Pancreas (tissue), 10 donors: Measurements from ENCODE around the gene EPB41L5. TPM values are rescaled to one million over a fixed set of nuclear protein-coding genes. Genes with fewer than 3 reads are reported as not detected.
A peak's percentile ranks its signal among the peaks of the same experiment; 100 is the strongest.

Experiments used
- ATAC-seq, 4 donors: fragments of 200-7000 bp; cut with Tn5 transposase; one replicate each; pipeline versions ENCODE4 v1.8.0 to v1.9.1; 2020; ENCODE audit warnings: mild to moderate bottlenecking in 4 of 4, moderate library complexity in 4 of 4
- DNase-seq, 6 donors: peaks; one replicate each; pipeline ENCODE4 v3.0.0-alpha.2; 2020
- FAIRE-seq: peaks from 2 replicates; lab custom pipeline; 2012; peaks lifted over from hg19 to GRCh38; lab: Jason Lieb, UNC
- H3K27ac ChIP-seq, 4 donors: fragments of 200-600 bp; sonication (generic); 1 replicate in 3 of 4; 2 replicates in 1 of 4; pipeline versions ENCODE4 v1.5.0 to v1.8.0; 2020
- H3K27me3 ChIP-seq, 4 donors: fragments of 200-600 bp; one replicate each; pipeline ENCODE4 v1.8.0; 2021
- H3K36me3 ChIP-seq, 3 donors: fragments of 200-600 bp; sonication (generic) in 1 of 3; one replicate each; pipeline versions ENCODE4 v1.5.0 to v1.8.0; 2020 to 2021
- H3K4me1 ChIP-seq, 3 donors: fragments of 200-600 bp; one replicate each; pipeline ENCODE4 v1.8.0; 2021
- H3K4me3 ChIP-seq, 4 donors: fragments of 200-600 bp; sonication (generic) in 2 of 4; one replicate each; pipeline versions ENCODE4 v1.5.0 to v1.8.0; 2020 to 2021
- H3K9me3 ChIP-seq, 4 donors: fragments of 200-600 bp; one replicate each; pipeline ENCODE4 v1.8.0; 2021
- CTCF ChIP-seq, 4 donors: fragments of 200-600 bp; sonication (generic) in 3 of 4; IDR thresholded peaks; one replicate each; pipeline versions ENCODE4 v1.5.0 to v1.8.0; 2021; ENCODE audit warnings: antibody characterized with exemption in 4 of 4
- WGBS, 2 donors: extraction: QIAGEN DNeasy Blood & Tissue Kit; methylation state at CpG; one replicate each; pipeline ENCODE4 v1.1.7; 2013; 5-methylcytosine and 5-hydroxymethylcytosine counted together
- intact Hi-C, 3 donors: fragments of 100-400 bp; cut with DNase I; formaldehyde crosslinking; loops; one replicate each; pipeline versions ENCODE4 v1.11.1 to v1.14.2; 2022
- polyA plus RNA-seq, 2 donors: library from polyadenylated mRNA; stranded (reverse); fragments of 200-250 nt; gene quantifications; one replicate each; pipeline ENCODE4 v1.2.3, GENCODE V29; 2013
- total RNA-seq, 6 donors: library from RNA; stranded (reverse); fragmentation: NEBNext Ultra II Directional in 4 of 6; extraction: Animal tissue kit (Norgen Biotek cat#: 25700) in 4 of 6; gene quantifications; one replicate each; pipeline versions ENCODE4 v1.2.1 to v1.2.4, GENCODE V29; 2021 to 2023
- donor health status: healthy with polysubstance abuse.
- donor health status: DM: no; HTN: no; CAD: no; lungs with moderate emphysema.
- donor health status: DM: no; HTN: no; CAD: no.
- donor health status: control.
- donor health status: control.
- donor health status: Bipolar disorder and iron deficiency.
- donor health status: DM: yes; HTN: yes; CAD: no.
- donor health status: DM: no; HTN: no; CAD: no.
- donor health status: DM: no; HTN: no; CAD: no.
- donor health status: DM: yes; HTN: yes; CAD: no.

Gene EPB41L5
- total and polyA plus RNA-seq, 8 donors, result 7.3 to 23.8 (median 20.5) TPM

- WGBS, 2 donors, result 78 to 80% methylated on average over 1 of the region's 1 CpG
- Histone ChIP-seq H3K27ac (no peak overlapping the region), H3K4me1 (no peaks in the 10 kb centered on the region), H3K27me3 (no peaks in the 10 kb centered on the region), H3K9me3 (no peaks in the 10 kb centered on the region), H3K4me3 (no peak overlapping the region), H3K36me3 (no peaks in the 10 kb centered on the region)
- no peak for FAIRE-seq
- DNase-seq, result no peak
- no peak for TF ChIP-seq CTCF (IDR thresholded peaks at IDR 0.05)
- ATAC-seq, result no peak
- intact Hi-C loops, result no loop called here
Measured at GRCh38 chr2:120001471-120001870, 11.4 kb upstream of the EPB41L5 start.

DNA sequence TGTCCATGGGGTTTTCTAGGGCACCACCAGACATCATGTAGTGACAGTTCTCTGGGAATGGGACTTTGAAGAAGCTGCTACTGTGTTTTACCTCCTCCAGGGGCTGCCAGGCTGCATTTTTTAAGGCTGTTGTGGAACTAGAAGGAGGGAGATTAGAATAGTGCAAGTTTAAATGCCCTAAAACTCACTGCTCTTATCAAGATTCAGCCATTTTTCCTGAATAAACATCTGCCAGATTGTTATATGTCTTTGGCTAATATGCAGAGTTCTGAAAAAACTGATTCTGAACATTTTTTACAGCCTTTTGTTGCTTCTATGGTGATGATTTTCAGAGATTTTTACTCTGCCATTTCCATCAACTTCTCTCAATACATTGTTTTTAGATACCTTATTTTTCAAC, 8.6 kb upstream of the EPB41L5 start:
- ATAC-seq (no peak), DNase-seq (no peak), FAIRE-seq (no peak)
- Histone ChIP-seq H3K4me1 (no peaks in the 10 kb centered on the region), H3K27me3 (no peaks in the 10 kb centered on the region), H3K4me3 (no peak overlapping the region), H3K27ac (no peak overlapping the region), H3K36me3 (no peaks in the 10 kb centered on the region), H3K9me3 (no peaks in the 10 kb centered on the region)
- intact Hi-C loops, result no loop called here
- no peak for TF ChIP-seq CTCF (IDR thresholded peaks at IDR 0.05)

DNA sequence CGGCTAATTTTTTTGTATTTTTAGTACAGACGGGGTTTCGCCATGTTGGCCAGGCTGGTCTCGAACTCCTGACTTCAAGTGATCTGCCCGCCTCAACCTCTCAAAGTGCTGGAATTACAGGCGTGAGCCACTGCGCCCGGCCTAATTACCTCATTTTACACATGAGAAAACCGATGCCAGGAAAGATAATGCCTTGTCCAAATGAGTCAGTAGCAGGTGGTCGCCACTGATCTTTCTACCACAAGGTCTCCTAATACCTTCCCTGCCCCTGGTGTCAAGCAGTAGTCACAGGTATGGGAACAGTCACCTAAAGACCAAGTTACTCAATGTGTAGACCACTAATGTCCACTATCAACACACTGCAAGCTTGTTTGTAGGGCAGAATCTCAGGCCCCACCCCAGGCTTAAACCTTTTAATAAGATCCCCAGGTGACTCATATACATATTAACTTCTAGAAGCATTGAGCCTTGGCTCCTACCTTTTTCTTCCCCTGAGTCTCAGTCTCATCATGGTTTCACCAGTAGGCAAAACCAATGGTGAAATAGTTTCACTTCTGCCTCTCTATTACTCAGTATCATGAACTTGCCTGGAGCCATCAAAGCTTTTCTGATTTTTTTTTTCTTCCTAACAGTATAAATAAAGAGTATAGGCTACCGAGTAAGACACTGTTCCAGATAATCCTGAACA, 6.9 kb upstream of the EPB41L5 start:
- TF ChIP-seq CTCF (IDR thresholded peaks at IDR 0.05), result no peak
- H3K36me3 ChIP-seq, result no peaks in the 10 kb centered on the region
- 85 to 90% methylated on average over 11 of the region's 11 CpGs for WGBS, 2 donors
- no peaks in the 10 kb centered on the region for H3K4me1 ChIP-seq
- no peak for FAIRE-seq
- H3K27me3 ChIP-seq, result no peaks in the 10 kb centered on the region
- no peak for ATAC-seq
- no peak overlapping the region for H3K4me3 ChIP-seq
- DNase-seq, result no peak
- H3K9me3 ChIP-seq, result no peaks in the 10 kb centered on the region
- intact Hi-C loops, result no loop called here
- no peak overlapping the region for H3K27ac ChIP-seq

GRCh38 chr2:120007851-120008250, 5.0 kb upstream of the EPB41L5 start:
- ATAC-seq, result no peak
- no peaks in the 10 kb centered on the region for H3K36me3 ChIP-seq
- DNase-seq, result no peak
- H3K27me3 ChIP-seq, result no peaks in the 10 kb centered on the region
- no peak overlapping the region for H3K27ac ChIP-seq
- intact Hi-C loops, result no loop called here
- H3K4me3 ChIP-seq, result no peak overlapping the region
- WGBS, 2 donors, result 94 to 96% methylated on average over 4 of the region's 4 CpGs
- no peak for FAIRE-seq
- no peaks in the 10 kb centered on the region for H3K9me3 ChIP-seq
- H3K4me1 ChIP-seq, result no peaks in the 10 kb centered on the region
- no peak for TF ChIP-seq CTCF (IDR thresholded peaks at IDR 0.05)

DNA sequence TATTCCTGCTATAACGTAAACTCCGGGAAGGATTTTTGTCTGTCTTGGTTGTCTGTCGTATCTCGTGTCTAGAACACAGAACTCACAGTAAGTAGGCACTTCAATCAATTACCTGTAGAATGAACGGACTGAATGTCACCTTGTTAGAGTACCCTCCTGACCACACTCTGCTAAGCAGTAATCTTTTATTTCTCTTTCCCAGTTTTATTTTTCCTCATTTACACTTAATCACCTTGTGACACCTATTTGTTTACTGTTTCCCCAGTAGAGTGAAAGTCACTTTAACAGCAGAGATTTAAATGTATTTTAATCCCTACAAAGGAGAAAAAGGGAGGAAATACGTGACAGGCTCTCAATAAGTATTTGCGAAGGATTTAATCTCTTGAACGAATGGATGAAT, 514 bp upstream of the EPB41L5 start:
- FAIRE-seq (no peak), ATAC-seq (no peak), DNase-seq (no peak)
- intact Hi-C loops, result no loop called here
- Histone ChIP-seq H3K4me3 (peak overlapping the region; percentile 87 to 97 (median 93)), H3K27ac (peak overlapping the region; percentile 99 to 100 (median 100)), H3K4me1 (peaks cover 0 to 12% (median 9%) of the 10 kb centered on the region in 3 donors), H3K9me3 (no peaks in the 10 kb centered on the region), H3K27me3 (no peaks in the 10 kb centered on the region), H3K36me3 (no peaks in the 10 kb centered on the region)
- TF ChIP-seq CTCF (IDR thresholded peaks at IDR 0.05), result no peak
- WGBS, 2 donors, result 5 to 9% methylated on average over 8 of the region's 8 CpGs
